Measurements from ENCODE around the gene BRME1. TPM values are rescaled to one million over a fixed set of nuclear protein-coding genes. Genes with fewer than 3 reads are reported as not detected.

Gene BRME1
- total RNA-seq, 4 donors from 2014 or later: 0.19 to 1.0 (median 0.56) TPM

DNA sequence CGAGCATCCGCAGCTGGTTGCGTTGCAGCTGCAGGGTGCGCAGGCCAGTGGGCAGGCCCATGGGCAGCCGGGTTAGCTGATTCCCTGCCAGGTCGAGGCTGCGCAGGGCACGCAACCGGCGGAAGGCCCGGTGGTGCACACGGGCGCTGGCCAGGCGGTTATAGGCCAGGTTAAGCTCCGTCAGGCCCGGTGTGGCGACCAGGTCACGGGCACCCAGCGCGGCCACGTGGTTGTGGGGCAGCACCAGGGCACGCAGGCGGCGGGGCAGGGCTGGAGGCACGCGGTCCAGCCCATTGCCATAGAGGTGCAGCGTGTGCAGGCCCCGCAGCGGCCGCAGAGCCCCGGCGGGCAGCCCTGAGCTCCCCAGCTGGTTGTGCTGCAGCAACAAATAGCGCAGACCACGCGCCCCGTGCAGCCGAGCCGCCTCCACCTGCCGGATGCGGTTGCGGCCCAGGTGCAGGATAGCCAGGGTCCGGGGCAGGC is 27.0 kb upstream of the BRME1 start:
- Histone ChIP-seq H3K27ac (no peak overlapping the region), H3K27me3 (peaks cover 7 to 14% (median 11%) of the 10 kb centered on the region in 3 donors), H3K4me1 (no peaks in the 10 kb centered on the region), H3K4me3 (no peak overlapping the region), H3K9me3 (no peaks in the 10 kb centered on the region), H3K36me3 (no peaks in the 10 kb centered on the region)
- no peak for TF ChIP-seq POLR2A (IDR thresholded peaks at IDR 0.05)
- TF ChIP-seq, protein P1, sequence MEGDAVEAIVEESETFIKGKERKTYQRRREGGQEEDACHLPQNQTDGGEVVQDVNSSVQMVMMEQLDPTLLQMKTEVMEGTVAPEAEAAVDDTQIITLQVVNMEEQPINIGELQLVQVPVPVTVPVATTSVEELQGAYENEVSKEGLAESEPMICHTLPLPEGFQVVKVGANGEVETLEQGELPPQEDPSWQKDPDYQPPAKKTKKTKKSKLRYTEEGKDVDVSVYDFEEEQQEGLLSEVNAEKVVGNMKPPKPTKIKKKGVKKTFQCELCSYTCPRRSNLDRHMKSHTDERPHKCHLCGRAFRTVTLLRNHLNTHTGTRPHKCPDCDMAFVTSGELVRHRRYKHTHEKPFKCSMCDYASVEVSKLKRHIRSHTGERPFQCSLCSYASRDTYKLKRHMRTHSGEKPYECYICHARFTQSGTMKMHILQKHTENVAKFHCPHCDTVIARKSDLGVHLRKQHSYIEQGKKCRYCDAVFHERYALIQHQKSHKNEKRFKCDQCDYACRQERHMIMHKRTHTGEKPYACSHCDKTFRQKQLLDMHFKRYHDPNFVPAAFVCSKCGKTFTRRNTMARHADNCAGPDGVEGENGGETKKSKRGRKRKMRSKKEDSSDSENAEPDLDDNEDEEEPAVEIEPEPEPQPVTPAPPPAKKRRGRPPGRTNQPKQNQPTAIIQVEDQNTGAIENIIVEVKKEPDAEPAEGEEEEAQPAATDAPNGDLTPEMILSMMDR (IDR thresholded peaks at IDR 0.05 in 4 of 5, conservative IDR thresholded peaks at IDR 0.05 in 1 of 5): no peak
- DNase-seq: no peak
- no peak for ATAC-seq
- intact Hi-C loops (cut with DNase I; ENCODE audit: low total_unique reads) (no loop called here), in situ Hi-C loops (cut with MboI; ENCODE audit: low sequenced_read_pairs in 4 of 4) (no loop called here)

DNA sequence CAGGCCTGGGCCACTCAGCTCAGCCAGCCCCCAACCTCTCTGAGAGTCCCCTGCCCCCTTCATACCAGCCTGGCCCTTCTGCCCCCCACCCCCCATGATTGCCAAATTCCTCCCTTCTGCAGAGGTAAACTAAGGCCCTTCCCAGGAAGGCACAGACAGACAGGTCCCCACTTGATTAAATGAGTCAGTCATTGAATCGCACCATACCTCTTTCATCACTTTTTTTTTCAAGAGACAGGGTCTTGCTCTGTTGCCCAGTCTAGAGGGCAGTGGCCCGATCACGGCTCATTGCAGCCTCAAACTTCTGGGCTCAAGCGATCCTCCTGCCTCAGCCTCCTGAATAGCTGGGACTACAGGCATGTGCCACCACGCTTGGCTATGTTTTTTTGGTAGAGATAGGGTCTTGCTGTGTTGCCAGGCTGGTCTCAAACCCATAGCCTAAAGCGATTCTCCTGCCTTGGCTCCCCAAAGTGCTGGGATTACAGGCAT is 26.3 kb upstream of the BRME1 start:
- in situ Hi-C loops (cut with MboI; ENCODE audit: low sequenced_read_pairs in 4 of 4) (no loop called here), intact Hi-C loops (cut with DNase I; ENCODE audit: low total_unique reads) (no loop called here)
- H3K4me1 ChIP-seq: no peaks in the 10 kb centered on the region
- H3K27me3 ChIP-seq: peaks cover 7% of the 10 kb centered on the region in 3 donors
- TF ChIP-seq, protein P1 (IDR thresholded peaks at IDR 0.05 in 4 of 5, conservative IDR thresholded peaks at IDR 0.05 in 1 of 5): no peak
- no peak for TF ChIP-seq POLR2A (IDR thresholded peaks at IDR 0.05)
- H3K4me3 ChIP-seq: no peak overlapping the region
- no peak overlapping the region for H3K27ac ChIP-seq
- H3K9me3 ChIP-seq: no peaks in the 10 kb centered on the region
- peaks cover 0 to 1% of the 10 kb centered on the region in 2 donors for H3K36me3 ChIP-seq
- DNase-seq (no peak), ATAC-seq (no peak)

DNA sequence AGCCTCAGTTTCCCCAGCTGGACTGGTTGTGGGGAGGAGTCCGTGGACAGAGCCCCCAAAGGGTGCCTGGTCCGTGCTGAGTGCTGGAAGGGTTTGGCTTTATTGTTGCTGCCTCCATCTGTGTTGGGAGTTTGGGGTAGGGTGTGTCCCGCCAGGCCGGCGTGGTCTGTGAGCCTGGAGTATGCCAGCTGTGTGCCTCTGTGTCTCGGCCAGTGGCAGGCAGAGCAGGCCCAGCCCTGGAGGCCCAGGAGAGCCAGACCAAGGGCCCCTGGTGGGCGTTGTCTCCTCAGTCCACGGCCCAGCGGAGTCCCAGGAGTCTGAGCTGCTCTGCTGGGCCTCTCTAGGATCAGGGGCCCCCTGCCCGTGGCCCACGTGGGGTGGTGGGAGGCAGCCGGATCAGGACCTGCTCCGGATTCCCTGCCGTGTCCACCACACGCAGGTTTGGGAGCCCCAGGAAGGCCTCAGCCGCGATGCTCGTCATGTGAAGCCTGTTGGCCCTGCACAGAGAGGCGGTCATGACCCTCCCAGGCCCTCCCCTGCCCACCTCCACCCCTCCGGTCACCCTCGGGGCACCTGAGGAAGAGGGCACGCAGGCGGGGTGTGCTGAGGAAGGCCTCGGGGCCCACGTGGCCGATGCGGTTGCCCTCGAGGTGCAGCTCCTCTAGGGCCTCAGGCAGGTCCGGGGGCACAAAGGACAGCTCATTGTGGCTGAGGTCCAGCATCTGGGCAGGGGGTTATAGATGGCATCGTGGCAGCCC is 25.7 kb upstream of the BRME1 start:
- no peaks in the 10 kb centered on the region for H3K9me3 ChIP-seq
- H3K4me3 ChIP-seq: no peak overlapping the region
- ATAC-seq: no peak
- H3K27me3 ChIP-seq: peaks cover 7% of the 10 kb centered on the region in 3 donors
- intact Hi-C loops (cut with DNase I; ENCODE audit: low total_unique reads): no loop called here
- H3K4me1 ChIP-seq: no peaks in the 10 kb centered on the region
- no peak for DNase-seq
- in situ Hi-C loops (cut with MboI; ENCODE audit: low sequenced_read_pairs in 4 of 4): no loop called here
- H3K36me3 ChIP-seq: peaks cover 0 to 7% of the 10 kb centered on the region in 2 donors
- TF ChIP-seq, protein P1 (IDR thresholded peaks at IDR 0.05 in 4 of 5, conservative IDR thresholded peaks at IDR 0.05 in 1 of 5): no peak
- no peak for TF ChIP-seq POLR2A (IDR thresholded peaks at IDR 0.05)
- no peak overlapping the region for H3K27ac ChIP-seq

DNA sequence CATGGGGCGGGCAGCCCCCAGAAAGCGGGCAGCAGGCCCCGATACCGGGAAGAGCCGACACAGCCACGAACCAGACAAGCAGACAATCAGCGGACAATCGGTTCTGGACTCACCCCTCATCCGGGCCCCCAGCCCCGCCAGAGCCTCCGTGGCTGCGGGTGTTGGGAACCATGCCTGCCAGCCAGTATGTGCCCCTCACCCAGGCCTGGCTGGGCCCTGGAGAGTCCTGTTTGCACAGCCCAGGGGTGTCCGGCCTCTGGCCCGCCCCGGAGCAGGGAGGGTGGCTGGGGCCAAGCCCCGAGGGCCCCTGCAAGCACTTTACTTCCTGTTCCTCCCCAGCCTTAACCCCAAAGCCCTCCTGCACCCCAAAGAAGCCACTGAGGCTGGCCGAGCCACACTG is 24.5 kb upstream of the BRME1 start:
- H3K4me1 ChIP-seq: no peaks in the 10 kb centered on the region

More for the DNA sequence above, 24.5 kb upstream of the BRME1 start:
- intact Hi-C loops (cut with DNase I; ENCODE audit: low total_unique reads): no loop called here
- H3K9me3 ChIP-seq: no peaks in the 10 kb centered on the region
- in situ Hi-C loops (cut with MboI; ENCODE audit: low sequenced_read_pairs in 4 of 4): no loop called here
- TF ChIP-seq, protein P1 (IDR thresholded peaks at IDR 0.05 in 4 of 5, conservative IDR thresholded peaks at IDR 0.05 in 1 of 5): no peak
- TF ChIP-seq POLR2A (IDR thresholded peaks at IDR 0.05): no peak
- H3K4me3 ChIP-seq: no peak overlapping the region
- DNase-seq: no peak
- H3K27ac ChIP-seq: no peak overlapping the region
- peaks cover 0 to 14% of the 10 kb centered on the region in 2 donors for H3K36me3 ChIP-seq
- no peak for ATAC-seq
- H3K27me3 ChIP-seq: peaks cover 0 to 3% (median 0%) of the 10 kb centered on the region in 3 donors
